ENCODE results near the gene DCAF12L2. TPM values are rescaled to one million over a fixed set of nuclear protein-coding genes. Genes with fewer than 3 reads are reported as not detected.

The DCAF12L2 gene
- total RNA-seq, 1 experiment from 2014 or later, result 1.2 TPM

DNA sequence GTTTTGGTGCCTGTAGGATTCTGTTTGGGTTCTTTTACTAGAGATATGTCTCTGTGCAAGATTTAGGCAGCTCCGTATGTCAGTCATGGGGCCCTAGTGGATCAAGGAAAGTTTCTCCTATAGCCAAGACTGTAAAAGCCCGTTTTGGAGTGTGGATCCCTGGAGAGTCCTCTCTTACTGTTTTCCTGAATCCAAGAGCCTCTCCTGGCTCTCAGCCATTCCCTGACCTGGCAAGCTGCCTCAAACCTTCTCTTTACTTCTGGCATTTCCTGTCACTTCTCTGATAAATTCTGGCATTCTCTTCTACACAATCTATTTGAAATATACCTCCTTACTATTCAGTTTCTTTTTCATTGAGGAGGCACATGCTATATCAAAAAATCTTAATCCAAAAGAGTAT lies 41.4 kb downstream of the DCAF12L2 start:
- Mint-ChIP-seq H3K36me3 (ENCODE audit: insufficient read depth in 1 of 3, low read depth in 3 of 3) (no peaks in the 10 kb centered on the region; a peak in 1 of 7 replicates), H3K4me1 (no peaks in the 10 kb centered on the region), H3K4me3 (no peak overlapping the region), H3K27ac (peak overlapping the region in 2 of 3 experiments; percentile 20 to 48; a peak in 2 of 7 replicates), H3K9me3 (peaks cover 12 to 54% of the 10 kb centered on the region in 2 experiments), H3K27me3 (ENCODE audit: low read depth) (no peaks in the 10 kb centered on the region)
- Histone ChIP-seq H3K79me1 (ENCODE audit: insufficient read depth, low read depth, low read length, poor library complexity, severe bottlenecking) (no peaks in the 10 kb centered on the region), H3T11ph (ENCODE audit: low read length) (no peak overlapping the region), H3K9ac (ENCODE audit: extremely low read depth, insufficient read length, low read length) (no peak overlapping the region), H2BK12ac (ENCODE audit: insufficient read length, low read depth, low read length) (no peak overlapping the region), H3K4me1 (ENCODE audit: insufficient read depth, low read length) (no peaks in the 10 kb centered on the region), H4K91ac (ENCODE audit: insufficient read length, low read depth, low read length) (no peak overlapping the region), H2AK5ac (ENCODE audit: insufficient read length, low read length) (no peak overlapping the region), H2BK120ac (ENCODE audit: low read depth, low read length, poor library complexity, severe bottlenecking) (no peak overlapping the region), H3K79me2 (ENCODE audit: insufficient read depth, low read length) (no peaks in the 10 kb centered on the region), H2AFZ (ENCODE audit: low read length) (no peak overlapping the region), H3K9me3 (ENCODE audit: control insufficient read depth, low read depth, low read length) (no peaks in the 10 kb centered on the region), H3K14ac (ENCODE audit: insufficient read depth, low read length) (no peak overlapping the region), H3K4me2 (ENCODE audit: insufficient read depth, insufficient read length, low read length) (no peak overlapping the region), H3K23me2 (ENCODE audit: insufficient read length, low read depth, low read length, poor library complexity, severe bottlenecking) (peaks cover 3% of the 10 kb centered on the region), H3K18ac (ENCODE audit: insufficient read length, low read depth, low read length) (no peak overlapping the region), H4K20me1 (ENCODE audit: control insufficient read depth, insufficient read depth, insufficient read length) (no peaks in the 10 kb centered on the region), H2BK20ac (ENCODE audit: low read depth, low read length, poor library complexity, severe bottlenecking) (no peak overlapping the region), H3K56ac (ENCODE audit: insufficient read length, low read depth, low read length) (no peak overlapping the region), H2BK5ac (ENCODE audit: insufficient read length, low read length) (no peak overlapping the region), H3K23ac (ENCODE audit: insufficient read length, low read depth, low read length) (no peak overlapping the region), H4K8ac (replicated peaks; ENCODE audit: insufficient read length, low read depth, low read length) (no peak overlapping the region), H3K27me3 (ENCODE audit: insufficient read depth, low read length) (no peaks in the 10 kb centered on the region), H3K4ac (ENCODE audit: low read depth, low read length) (no peak overlapping the region), H4K5ac (ENCODE audit: insufficient read length, low read depth, low read length) (no peak overlapping the region), H2BK15ac (ENCODE audit: low read depth, low read length) (no peak overlapping the region), H3K27ac (ENCODE audit: insufficient read length, low read depth, low read length) (no peak overlapping the region)
- no CpG with 5 or more reads among the region's 2 CpGs for WGBS (ENCODE audit: extremely low coverage, insufficient read length, low lambda C conversion rate)
- TF ChIP-seq, protein P1, sequence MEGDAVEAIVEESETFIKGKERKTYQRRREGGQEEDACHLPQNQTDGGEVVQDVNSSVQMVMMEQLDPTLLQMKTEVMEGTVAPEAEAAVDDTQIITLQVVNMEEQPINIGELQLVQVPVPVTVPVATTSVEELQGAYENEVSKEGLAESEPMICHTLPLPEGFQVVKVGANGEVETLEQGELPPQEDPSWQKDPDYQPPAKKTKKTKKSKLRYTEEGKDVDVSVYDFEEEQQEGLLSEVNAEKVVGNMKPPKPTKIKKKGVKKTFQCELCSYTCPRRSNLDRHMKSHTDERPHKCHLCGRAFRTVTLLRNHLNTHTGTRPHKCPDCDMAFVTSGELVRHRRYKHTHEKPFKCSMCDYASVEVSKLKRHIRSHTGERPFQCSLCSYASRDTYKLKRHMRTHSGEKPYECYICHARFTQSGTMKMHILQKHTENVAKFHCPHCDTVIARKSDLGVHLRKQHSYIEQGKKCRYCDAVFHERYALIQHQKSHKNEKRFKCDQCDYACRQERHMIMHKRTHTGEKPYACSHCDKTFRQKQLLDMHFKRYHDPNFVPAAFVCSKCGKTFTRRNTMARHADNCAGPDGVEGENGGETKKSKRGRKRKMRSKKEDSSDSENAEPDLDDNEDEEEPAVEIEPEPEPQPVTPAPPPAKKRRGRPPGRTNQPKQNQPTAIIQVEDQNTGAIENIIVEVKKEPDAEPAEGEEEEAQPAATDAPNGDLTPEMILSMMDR (conservative IDR thresholded peaks at IDR 0.05), result no peak
- no peak for DNase-seq
